GM18861 (cell line): ENCODE data around the gene NFATC1.

Experiments used
- ATAC-seq: cut with Tn5 transposase; IDR thresholded peaks from one replicate; pipeline ENCODE4 v1.9.1; 2021; ENCODE audit not compliant: unreplicated experiment

The NFATC1 gene

DNA sequence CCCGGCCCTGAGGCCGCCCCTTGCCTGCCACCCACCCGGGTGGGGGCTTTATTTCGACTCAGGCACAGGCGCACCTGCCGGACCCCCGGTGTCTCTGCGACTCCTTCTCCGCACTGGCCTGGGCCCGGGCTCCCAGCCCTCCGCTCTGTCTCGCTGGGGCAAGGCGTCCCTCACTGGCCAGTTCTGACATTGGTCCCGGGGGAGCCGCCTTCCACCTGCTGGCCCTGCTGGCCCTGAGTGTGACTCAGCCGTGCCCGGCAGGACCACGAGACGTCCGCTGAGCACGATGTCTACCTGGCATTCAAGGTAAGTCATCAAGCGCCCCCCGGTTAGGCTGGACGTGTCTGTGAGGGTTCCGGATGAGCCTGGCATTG lies 152.3 kb downstream of the NFATC1 start:
- no peak for ATAC-seq

DNA sequence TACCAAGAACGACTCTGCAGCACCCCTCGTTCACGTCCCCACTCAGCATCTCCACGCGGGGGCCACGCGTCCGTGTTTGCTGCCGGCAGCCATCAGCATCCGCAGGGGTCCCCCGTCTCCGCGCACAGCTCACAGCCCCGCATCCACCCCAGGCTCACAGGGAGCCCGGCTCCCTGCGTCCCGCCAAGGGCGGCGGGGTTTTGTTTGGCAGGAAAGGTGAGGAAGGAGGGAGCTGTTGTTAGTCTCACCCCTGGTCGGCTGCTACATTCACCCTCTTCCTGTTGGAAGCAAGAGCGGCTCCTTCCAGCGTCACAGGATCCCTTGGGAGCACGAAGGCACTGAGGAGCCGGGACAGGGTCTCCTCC lies 152.9 kb downstream of the NFATC1 start:
- ATAC-seq, result no peak

GRCh38 chr18:79548986-79549637 lies 153.4 kb downstream of the NFATC1 start:
- no peak for ATAC-seq

- no peak for ATAC-seq
Observed at GRCh38 chr18:79549638-79550000, 153.9 kb downstream of the NFATC1 start.

GRCh38 chr18:79552140-79552631 lies 156.5 kb downstream of the NFATC1 start:
- ATAC-seq, result no peak

DNA sequence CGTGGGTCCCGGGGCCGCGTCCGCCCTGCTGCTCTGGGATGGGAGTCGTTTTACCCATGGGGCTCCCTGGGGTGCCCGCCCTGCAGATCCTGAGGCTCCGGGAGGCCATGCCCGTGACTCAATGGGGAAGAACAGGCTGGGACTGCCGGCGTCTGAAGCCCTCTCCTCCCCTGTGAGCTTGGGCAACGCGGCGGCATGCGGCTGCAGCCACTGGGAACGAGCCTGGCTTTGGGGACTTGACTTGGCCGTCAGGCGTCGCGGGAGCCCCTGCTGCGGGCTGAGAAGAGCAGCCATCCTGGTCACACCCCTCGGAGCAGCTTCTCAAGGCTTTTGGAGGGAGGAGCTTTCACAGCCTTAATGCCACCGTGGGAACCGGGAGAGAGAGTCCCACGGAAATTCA lies 157.0 kb downstream of the NFATC1 start:
- no peak for ATAC-seq

GRCh38 chr18:79553154-79553553 lies 157.4 kb downstream of the NFATC1 start:
- no peak for ATAC-seq

GRCh38 chr18:79553696-79554095 lies 158.0 kb downstream of the NFATC1 start:
- no peak for ATAC-seq

DNA sequence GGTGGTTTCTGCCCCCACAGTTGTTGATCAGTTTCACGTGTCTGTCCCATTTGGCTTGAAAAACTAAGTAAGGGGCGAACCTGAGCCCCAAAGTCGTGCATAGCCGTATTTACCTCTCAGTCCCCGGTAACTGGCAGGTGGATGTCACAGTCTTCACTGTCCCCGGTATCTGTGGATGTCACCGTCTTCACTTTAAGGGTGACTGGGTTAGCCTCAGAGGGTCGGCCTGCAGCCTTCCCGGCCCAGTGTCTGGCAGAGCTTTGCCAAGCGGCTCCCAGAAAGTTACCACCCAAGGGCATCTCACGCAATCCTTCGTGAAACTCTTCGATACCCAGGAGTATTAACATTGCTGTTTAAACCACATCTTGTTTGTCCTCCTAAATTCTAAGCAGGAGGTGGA lies 158.6 kb downstream of the NFATC1 start:
- ATAC-seq, result no peak

- ATAC-seq, result no peak
Observed at GRCh38 chr18:79554945-79555645, 159.4 kb downstream of the NFATC1 start.

DNA sequence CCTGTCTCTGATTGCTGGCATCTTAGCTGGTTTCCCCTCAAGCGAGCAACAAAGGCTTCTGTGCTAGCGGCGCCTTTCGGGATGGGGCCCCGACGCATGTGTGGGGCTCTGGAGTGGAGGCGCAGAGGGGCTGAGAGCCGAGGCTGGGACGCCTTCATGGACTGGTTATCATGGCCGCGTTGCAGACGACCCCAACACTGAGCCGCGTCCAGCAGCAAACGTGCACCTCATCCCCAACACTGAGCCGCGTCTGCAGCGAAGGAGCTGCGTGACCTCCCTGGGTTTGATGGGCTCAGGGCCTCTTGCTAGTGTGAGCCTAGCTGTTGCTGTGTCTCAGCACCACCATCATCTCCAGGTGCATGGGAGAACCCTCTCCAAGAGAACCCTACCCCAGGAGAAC lies 160.2 kb downstream of the NFATC1 start:
- ATAC-seq, result no peak

DNA sequence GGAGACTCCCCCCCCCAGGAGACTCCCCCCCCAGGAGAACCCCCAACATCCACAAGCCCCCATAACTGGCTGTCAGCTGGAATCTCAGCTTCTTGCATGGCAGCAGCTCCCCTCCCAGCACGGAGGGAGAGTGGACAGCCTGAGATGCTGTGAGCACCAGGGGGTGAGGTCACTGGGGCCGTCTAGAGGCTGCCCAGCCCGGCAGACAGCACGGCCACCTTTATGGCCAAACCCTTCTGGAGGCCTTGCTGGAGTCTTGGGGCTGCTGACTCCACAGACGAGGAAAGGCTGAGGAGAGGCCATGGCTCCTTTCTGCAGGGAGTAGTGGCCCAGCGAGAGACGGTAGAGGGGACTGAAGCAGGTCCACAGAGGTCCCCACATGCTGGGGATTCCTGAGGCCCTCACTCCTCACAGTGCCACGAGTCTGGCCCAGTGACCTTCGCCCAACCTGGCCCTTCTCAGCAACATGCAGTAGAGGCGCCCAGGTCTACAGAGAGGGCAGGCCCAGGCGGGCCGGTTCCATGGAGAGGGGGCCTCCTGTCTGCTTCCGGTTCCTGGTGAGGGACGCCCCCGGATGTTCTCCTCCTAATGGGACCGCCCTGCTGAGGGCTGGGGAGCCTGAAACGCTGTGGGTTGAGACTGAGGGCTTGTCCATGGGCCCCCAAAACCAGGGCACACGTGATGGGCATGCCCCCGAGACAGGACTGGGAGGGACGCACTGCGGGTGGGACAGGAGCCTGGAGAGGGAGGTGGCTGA lies 161.3 kb downstream of the NFATC1 start:
- ATAC-seq, result no peak

- ATAC-seq, result no peak
Observed at GRCh38 chr18:79558196-79558932, 162.6 kb downstream of the NFATC1 start.

GRCh38 chr18:79558933-79559416 lies 163.2 kb downstream of the NFATC1 start:
- no peak for ATAC-seq

DNA sequence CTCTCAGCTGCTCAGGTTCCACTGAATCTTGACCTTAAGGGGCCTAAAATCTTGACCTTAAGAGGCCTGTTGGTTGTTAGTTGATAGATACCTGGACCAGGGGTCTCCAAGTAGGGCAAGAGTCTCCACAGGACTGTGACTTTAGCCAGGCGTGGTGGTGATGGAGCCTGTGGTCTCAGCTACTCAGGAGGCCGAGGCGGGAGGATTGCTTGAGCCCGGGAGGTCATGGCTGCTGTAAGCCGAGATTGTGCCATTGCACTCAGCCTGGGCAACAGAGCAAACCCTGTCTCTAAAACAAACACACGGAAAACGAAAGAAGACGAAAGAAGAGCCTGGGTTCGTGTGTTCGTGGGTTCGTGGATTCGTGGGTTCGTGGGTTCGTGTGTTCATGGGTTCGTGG lies 163.7 kb downstream of the NFATC1 start:
- ATAC-seq, result no peak

GRCh38 chr18:79560042-79560860 lies 164.5 kb downstream of the NFATC1 start:
- no peak for ATAC-seq

- ATAC-seq, result no peak
Observed at GRCh38 chr18:79560861-79561210, 165.1 kb downstream of the NFATC1 start.

- ATAC-seq, result no peak
Observed at GRCh38 chr18:79563949-79564348, 168.2 kb downstream of the NFATC1 start.

GRCh38 chr18:79564441-79564840 lies 168.7 kb downstream of the NFATC1 start:
- ATAC-seq, result no peak

DNA sequence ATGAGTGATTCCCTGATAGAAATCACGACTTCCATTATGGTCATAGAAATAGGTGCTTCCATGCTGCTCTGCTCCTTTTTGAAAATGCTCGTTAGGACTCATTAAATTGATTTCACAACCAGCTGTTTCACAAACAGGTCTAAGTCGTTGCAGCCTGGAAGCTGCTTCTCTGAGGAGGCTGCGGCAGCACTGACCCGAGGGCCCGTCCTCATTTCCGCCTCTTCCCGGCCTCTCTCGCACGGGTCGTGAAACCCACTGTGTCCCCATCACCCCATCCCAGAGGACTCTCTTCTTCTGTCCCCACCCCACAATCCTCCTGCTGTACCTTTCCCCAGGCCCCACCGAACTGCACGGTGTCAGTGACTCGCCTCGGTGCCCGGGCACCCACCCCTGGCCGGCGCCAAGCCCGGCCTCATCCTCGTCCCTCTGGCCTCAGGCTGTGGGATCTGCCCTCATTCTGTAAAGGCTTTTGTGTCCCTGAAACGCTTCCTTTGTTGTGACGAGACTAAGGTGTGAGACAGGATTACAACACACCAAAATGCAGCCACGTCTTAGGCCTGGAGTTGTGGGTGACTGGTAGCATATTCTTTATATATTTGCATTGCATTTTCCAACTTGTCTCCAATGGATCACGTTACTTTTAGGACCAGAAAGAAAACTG lies 171.2 kb downstream of the NFATC1 start:
- ATAC-seq, result no peak
